ENCODE measurements around the gene TUBGCP3.

Gene TUBGCP3

DNA sequence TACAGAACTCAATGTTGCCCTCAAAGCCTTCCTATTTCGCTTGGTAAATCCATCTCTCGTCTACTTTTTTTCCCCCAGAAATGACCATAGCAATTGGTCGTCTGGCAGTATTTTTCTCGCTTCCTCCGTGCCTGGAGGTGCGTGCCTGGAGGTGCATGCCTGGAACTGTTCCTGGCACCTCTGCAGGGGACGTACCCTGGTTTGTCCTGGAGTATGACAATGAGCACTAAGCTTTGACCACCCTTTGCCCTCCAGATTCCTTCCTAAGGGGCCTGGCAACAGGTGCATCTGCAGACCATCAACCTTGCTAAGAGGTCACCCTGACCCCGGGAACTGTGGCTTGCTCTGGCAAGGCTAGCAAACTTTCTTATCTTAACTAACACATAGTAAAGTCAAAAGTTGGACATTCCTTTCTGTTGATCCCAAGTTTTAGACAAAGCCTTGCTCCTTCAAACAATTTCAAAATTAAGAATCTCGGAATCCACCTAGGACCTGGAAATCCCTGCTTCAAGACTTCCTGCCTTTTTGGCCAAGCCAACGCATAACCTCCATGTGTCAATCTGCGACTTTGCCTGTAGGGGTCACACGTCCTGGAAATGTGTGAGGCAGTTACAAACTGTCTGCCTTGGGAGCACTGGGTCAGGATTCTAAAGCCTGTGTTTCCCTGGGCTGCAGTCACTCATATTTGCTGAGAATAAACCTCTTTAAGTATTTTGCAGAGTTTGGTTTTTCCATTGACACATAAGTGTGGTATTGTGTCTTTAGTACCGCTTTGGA, 28.8 kb upstream of the TUBGCP3 start:
- peak; percentile 53 for DNase-seq (ENCODE audit: low read depth, low spot score)

- DNase-seq (ENCODE audit: low read depth, low spot score): no peak
Observed at GRCh38 chr13:112615391-112615790, 27.4 kb upstream of the TUBGCP3 start.

GRCh38 chr13:112614835-112615234, 26.9 kb upstream of the TUBGCP3 start:
- no peak for DNase-seq (ENCODE audit: low read depth, low spot score)

GRCh38 chr13:112608212-112608611, 20.3 kb upstream of the TUBGCP3 start:
- no peak for DNase-seq (ENCODE audit: low read depth, low spot score)

DNA sequence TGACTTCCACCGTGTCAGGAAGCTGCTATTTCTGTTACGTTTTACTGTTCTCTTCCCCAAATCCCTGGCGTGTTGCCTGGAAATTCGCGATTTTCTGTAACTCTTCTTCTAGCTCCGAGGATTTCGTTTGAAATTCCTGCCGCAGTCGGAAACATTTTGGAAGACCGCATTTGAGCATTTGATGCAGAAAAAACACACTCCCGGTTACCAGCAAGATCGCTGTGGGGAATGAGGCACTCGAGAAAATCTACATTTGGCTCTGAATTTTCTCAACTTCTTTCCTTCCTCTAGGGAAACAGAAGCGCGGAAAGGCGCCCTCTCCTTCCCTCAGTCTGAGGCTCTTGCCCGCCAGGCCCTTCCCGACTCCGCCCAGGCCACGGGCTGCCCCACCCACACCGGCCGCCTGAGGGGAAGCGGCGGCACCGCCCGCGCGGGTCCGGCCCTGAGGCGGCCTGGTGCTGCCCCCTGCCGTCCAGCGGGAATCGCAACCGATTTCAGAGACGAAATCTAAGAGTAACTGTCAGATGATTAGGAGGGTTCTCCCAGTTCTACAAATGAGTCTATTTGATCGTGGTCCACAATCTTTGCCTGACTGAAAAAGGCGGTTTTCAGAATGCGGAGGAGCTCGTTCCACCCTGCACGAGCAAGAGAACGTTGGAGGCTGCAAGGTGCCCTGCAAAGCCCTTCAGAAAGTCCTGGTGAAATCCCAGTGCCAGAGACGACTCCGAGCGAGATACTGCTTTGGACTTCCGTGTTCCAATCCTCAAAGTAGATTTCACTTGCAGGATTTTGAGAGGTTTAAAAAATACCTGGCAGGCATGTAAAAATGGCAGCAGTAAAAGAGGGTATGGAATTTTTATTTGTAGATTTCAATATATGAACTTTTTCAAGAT, 18.4 kb upstream of the TUBGCP3 start:
- peak; percentile 95 for DNase-seq (ENCODE audit: low read depth, low spot score)

DNA sequence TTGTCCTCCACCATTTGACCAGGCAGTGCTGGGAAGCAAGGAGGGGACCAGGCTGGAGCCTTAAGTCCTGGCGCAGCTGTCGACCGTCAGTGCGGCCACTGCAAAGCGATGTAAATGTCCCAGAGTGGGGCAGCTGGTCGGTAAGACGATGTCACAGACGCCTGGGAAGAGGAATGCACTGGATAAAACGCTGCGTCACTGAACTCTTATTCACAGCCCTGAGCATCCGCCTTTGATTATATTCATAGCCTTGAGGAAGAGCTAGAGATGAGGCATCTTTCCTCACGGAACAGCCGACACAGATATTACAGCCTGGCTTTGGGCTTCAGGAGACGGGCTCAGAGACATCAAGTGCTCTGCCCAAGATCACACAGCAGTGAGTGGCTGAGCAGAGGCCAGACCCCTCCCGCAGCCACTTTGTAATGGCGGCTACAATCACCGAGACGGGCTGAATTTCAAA, 17.6 kb upstream of the TUBGCP3 start:
- DNase-seq (ENCODE audit: low read depth, low spot score): peak; percentile 56

GRCh38 chr13:112603641-112604225, 15.8 kb upstream of the TUBGCP3 start:
- DNase-seq (ENCODE audit: low read depth, low spot score): no peak

- DNase-seq (ENCODE audit: low read depth, low spot score): no peak
Observed at GRCh38 chr13:112602189-112602588, 14.2 kb upstream of the TUBGCP3 start.

- peak; percentile 32 for DNase-seq (ENCODE audit: low read depth, low spot score)
Observed at GRCh38 chr13:112601371-112601770, 13.4 kb upstream of the TUBGCP3 start.

- DNase-seq (ENCODE audit: low read depth, low spot score): no peak
Observed at GRCh38 chr13:112596235-112596634, 8.3 kb upstream of the TUBGCP3 start.

- no peak for DNase-seq (ENCODE audit: low read depth, low spot score)
Observed at GRCh38 chr13:112592647-112593046, 4.7 kb upstream of the TUBGCP3 start.

DNA sequence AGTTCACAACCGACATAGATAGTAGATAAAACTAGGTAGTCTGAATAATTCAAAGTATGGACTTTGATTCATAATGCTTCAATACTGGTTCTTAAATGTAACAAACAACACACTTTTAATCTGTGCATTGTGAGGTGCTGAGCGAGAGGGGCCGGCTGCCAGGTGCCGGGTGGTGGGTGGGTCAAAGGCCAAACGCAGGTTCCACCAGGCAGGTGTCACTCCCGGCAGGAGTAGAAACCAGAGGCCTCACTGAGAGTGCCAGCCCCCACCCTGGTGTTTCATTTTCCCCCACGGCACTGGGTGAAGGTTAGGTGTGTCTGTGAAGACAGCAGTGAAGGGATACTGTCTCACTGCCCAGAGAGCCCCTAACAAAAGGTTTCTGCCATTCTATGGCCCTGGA, 4.2 kb upstream of the TUBGCP3 start:
- DNase-seq (ENCODE audit: low read depth, low spot score): no peak

DNA sequence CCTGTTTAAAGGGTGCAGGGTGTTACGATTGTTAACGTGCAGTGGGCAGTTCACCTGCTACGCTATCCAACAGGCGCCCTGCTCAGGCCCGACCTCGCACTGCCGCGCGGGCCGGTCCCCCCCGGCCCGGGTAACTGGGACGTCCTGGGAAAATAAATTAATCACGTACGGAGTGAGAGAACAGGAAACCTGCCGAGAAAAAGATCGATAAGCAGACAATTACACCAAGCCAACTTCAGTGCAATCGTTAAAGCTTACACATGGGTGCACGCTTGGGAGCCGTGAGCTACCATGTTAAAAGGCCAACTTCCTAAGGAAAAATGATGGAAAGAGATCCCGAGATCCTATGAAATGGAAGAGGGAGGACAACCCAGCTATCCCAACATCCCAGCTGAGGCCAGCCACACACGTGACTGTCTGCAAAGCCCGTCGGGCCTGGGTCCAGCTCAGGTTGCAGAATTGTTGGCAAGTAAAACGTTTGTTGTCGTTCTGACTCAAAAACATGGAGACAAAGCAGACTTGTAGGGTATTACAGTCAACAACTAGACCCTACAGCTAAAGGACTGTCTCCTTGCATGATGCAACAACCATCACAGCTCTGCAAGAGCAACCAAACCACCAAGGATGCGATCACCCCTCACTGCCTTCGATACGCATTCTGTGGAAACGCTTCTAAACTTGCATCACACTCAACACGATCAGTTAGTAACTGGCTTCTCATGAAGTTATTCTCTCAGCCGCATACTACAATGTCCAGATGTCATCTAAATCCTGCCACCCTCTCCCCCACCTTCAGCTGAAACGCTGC, 741 bp upstream of the TUBGCP3 start:
- no peak for DNase-seq (ENCODE audit: low read depth, low spot score)

GRCh38 chr13:112587212-112587763, 665 bp downstream of the TUBGCP3 start:
- DNase-seq (ENCODE audit: low read depth, low spot score): peak; percentile 79

DNA sequence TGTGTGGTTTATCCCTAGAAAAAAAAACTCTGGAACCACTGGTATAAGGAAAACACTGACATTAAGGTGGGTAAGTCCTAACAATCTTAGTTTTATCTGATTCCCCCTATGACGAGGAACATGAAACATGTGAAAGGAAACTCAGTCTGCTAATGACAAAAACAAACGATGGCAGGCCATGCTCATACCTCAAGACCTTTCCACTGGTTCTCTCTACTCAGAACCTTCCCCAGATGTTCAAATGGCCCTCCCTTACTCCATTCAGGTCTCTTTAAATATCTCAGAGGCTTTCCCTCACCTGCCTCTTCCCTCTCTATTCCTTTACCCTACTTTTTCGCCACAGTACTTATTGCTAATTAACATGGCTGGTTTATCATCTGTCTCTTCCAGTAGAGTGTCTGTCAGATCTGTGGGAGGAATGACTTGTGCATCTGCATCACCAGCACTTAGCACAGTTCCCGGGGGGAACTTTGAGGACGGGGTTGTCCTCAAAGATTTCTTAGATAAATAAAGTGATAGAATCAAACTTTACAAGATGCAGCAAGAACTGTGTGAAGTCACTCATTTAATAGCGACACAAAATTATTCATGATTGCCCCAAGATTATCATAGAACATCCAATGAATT, 1.5 kb downstream of the TUBGCP3 start:
- DNase-seq (ENCODE audit: low read depth, low spot score): no peak

DNA sequence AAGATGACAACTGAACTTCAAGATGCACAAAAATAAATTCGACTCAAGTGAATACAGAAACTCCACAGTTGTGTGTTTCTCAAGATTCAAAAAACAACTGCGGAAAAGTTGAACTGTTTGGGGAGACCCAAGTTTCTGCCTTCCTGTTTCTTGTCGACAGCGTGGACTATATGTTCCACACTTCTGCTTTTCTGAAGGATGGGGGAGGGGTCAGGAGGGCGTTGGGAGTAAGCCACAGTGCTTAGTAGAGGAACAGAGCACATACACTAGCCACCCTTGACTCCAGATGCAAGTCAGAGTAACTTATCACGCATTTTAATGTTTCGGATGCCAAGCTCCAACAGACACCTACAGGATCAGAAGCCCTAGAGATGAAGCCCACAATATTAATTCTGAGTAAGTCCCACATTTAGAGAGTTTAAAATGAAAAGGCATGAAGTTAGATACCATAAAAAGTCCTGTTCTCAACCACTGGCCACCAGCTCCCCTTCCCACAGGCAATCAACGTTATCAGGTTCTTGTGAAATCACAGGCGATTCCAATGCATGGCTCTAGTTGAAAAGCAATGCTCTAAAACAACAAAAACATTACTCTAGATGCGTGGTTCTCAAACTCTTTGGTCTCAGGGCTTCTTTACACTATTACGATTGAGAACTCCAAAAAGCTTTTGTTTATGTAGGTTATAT, 4.2 kb downstream of the TUBGCP3 start:
- no peak for DNase-seq (ENCODE audit: low read depth, low spot score)

DNA sequence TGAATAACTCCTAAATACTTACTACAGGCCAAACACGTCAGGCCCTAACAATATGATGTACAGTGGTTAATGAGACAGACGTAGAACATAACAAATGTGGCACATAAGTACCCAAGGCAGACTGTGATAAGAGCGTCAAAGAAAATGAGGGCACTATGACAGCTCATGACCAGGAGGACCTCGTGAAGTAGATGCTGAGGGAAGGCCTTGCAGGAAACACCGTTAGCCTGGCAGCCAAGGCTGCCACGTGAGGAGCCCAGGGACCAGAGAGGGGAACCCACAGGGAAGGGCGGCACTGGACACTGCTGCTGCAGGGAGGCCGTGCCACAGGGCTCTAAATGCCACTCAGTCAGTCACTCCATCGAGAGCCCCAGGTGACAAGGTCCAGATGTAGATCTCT, 5.7 kb downstream of the TUBGCP3 start:
- DNase-seq (ENCODE audit: low read depth, low spot score): no peak

DNA sequence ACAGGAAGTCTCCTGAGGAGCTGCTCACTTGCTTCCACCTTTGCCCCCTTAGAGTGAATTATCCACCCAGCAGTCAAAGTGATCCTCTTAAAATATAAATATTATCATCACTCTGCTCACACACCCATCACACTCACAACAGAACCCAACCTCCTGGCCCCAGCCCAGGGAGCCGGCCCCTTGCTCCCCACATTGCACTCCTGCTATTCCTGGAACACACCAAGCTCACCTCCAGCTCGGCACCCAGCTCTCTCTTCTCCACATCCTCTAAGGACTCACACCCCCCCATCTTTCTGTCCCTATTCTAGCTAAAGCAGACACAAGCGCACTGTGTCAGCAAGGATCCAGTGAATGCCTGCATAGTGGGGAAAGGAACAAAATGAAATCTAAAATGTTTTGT, 7.0 kb downstream of the TUBGCP3 start:
- no peak for DNase-seq (ENCODE audit: low read depth, low spot score)

GRCh38 chr13:112580211-112580610, 7.7 kb downstream of the TUBGCP3 start:
- DNase-seq (ENCODE audit: low read depth, low spot score): no peak

GRCh38 chr13:112579310-112579843, 8.6 kb downstream of the TUBGCP3 start:
- DNase-seq (ENCODE audit: low read depth, low spot score): no peak

Data from ELF-1 (cell line).